ENCODE results near the gene NCKAP5. TPM values are rescaled to one million over a fixed set of nuclear protein-coding genes. Genes with fewer than 3 reads are reported as not detected.

Gene NCKAP5
- total and polyA plus RNA-seq, 9 of the 15 experiments (the other 6 are each of a cell fraction or from before 2014, with no cell fraction given), result not detected

DNA sequence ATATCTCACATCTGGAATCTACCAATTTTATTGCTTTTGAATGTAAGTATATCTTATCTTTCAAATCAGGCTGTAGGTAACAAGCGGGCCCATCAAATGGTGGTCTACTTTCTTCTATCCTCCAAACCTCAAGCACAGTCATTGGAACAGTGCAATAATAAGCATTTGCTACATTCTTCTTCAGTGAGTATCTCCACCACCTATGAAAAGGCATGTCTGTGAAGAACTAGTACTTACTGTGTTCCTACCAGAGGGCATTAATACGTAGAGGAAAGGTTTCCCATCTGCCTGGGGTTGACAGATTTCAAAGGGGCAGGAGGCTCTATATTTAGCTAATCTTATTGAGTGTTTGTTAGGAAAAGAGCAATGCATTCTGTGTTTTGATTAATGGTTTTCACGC is 411.1 kb downstream of the NCKAP5 start (continued):
- TF ChIP-seq TRIM28 (IDR thresholded peaks at IDR 0.05), result no peak
- TF ChIP-seq PTTG1 (tag; IDR thresholded peaks at IDR 0.05; ENCODE audit: low read depth), result no peak
- no peak for TF ChIP-seq KLF6 (CRISPR knock-in tag; IDR thresholded peaks at IDR 0.05; ENCODE audit: borderline replicate concordance)

DNA sequence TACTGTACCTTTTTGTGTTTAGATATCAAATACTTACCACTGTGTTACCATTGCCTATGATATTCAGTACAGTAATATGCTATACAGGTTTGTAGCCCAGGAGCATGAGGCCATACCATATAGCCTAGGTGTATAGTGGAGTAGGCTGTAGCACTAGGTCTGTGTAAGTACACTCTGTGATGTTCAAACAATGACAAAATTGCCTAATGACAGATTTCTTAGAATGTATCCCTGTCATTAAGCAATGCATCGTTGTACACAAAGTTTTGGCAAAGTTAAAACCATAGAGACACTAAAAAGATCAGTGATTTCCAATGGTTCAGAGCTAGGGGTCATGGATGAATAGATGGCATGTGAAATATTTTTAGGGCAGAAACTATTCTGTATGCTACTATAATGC is 415.5 kb downstream of the NCKAP5 start:
- H3K4me1 ChIP-seq (replicated peaks in 1 of 2; ENCODE audit: control insufficient read depth in 2 of 2, insufficient read depth in 2 of 2, low read length in 2 of 2), result no peaks in the 10 kb centered on the region
- TF ChIP-seq PRDM10 (IDR thresholded peaks at IDR 0.05; ENCODE audit: partially characterized antibody), result no peak
- ChIA-PET POLR2A (interaction anchor here (0.7 kb wide), 1 partner anchor 208 kb away, joined by 3 read pairs; no protein-coding TSS in a partner anchor), CTCF (ENCODE audit: low intra/inter-chr PET ratio) (no interaction called here)
- H3K9me3 ChIP-seq (replicated peaks; ENCODE audit: control insufficient read depth, insufficient read depth, low read depth, low read length), result no peaks in the 10 kb centered on the region
- no peaks in the 10 kb centered on the region for H3K79me2 ChIP-seq (ENCODE audit: control insufficient read depth, insufficient read depth, low read length)
- FAIRE-seq, result no peak
- H3K4me3 ChIP-seq, result no peak overlapping the region
- no peak for ATAC-seq
- H3K27me3 ChIP-seq (ENCODE audit: control insufficient read depth in 2 of 2, insufficient read depth in 2 of 2, low read length in 2 of 2), result no peaks in the 10 kb centered on the region
- in situ Hi-C loops (cut with MboI) (no loop called here), intact Hi-C loops (cut with micrococcal nuclease) (no loop called here)
- no peak overlapping the region for H3K27ac ChIP-seq (ENCODE audit: extremely low read depth, low read depth, low read length)
- no peaks in the 10 kb centered on the region for H4K20me1 ChIP-seq (replicated peaks; ENCODE audit: control insufficient read depth, insufficient read depth, low read length)
- DNase-seq (ENCODE audit: extremely low read depth in 1 of 4, low spot score in 3 of 4), result no peak
- H3K4me2 ChIP-seq (ENCODE audit: insufficient read depth, low read length), result no peak overlapping the region
- no peak overlapping the region for H2AFZ ChIP-seq (ENCODE audit: low read depth, low read length)
- no peak overlapping the region for H3K9ac ChIP-seq (ENCODE audit: insufficient read depth in 1 of 2, low read depth in 2 of 2, low read length in 2 of 2)
- no peaks in the 10 kb centered on the region for H3K36me3 ChIP-seq (ENCODE audit: control insufficient read depth, insufficient read depth, low read length)
- WGBS (ENCODE audit: insufficient coverage, low coverage, missing lambda C conversion rate), result 0% methylated on average over 1 of the region's 1 CpG
- BruUV-seq (replicated peaks), result no TSS peak
- H3K9me1 ChIP-seq (ENCODE audit: control insufficient read depth, insufficient read depth, low read length), result no peaks in the 10 kb centered on the region

Measured in K562 (cell line).